ENCODE data around the gene MMP20. TPM values are rescaled to one million over a fixed set of nuclear protein-coding genes. Genes with fewer than 3 reads are reported as not detected.

The MMP20 gene
- total RNA-seq, 3 donors from 2014 or later, result 0.59 TPM; not detected in 2

- Histone ChIP-seq H3K4me3 (no peak overlapping the region), H3K27ac (no peak overlapping the region), H3K9me3 (no peaks in the 10 kb centered on the region), H3K27me3 (no peaks in the 10 kb centered on the region), H3K36me3 (no peaks in the 10 kb centered on the region), H3K4me1 (no peaks in the 10 kb centered on the region)
- intact Hi-C loops (cut with DNase I; ENCODE audit: low total_unique reads), result no loop called here
- no peak for DNase-seq (ENCODE audit: low spot score in 2 of 2)
- TF ChIP-seq CTCF (IDR thresholded peaks at IDR 0.05) (no peak), POLR2A (IDR thresholded peaks at IDR 0.05) (no peak), POLR2AphosphoS5 (IDR thresholded peaks at IDR 0.05) (no peak)
Measured at GRCh38 chr11:102576350-102576749, 48.8 kb downstream of the MMP20 start.

DNA sequence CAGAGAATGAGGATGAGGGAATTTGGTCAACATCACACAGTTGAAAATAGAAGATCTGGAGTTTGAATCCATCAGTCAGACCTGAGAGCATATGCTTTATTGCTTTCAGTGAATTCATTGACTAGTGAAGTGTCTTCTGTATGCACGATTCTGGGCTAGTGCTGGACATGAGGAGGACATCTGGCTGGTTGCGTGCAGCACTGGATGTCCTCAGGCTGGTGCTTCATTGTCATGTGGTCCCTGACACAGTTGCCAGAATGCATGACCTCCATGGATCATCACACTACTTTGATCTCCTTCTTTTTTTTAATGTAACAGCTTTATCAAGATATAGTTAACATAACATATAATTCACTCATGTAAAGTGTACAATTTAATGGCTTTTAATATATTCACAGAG lies 50.1 kb downstream of the MMP20 start:
- Histone ChIP-seq H3K27ac (no peak overlapping the region), H3K4me1 (no peaks in the 10 kb centered on the region), H3K36me3 (no peaks in the 10 kb centered on the region), H3K27me3 (no peaks in the 10 kb centered on the region), H3K4me3 (no peak overlapping the region), H3K9me3 (no peaks in the 10 kb centered on the region)
- TF ChIP-seq POLR2A (IDR thresholded peaks at IDR 0.05) (no peak), POLR2AphosphoS5 (IDR thresholded peaks at IDR 0.05) (no peak)
- intact Hi-C loops (cut with DNase I; ENCODE audit: low total_unique reads), result no loop called here
- DNase-seq (ENCODE audit: low spot score in 2 of 2), result no peak

DNA sequence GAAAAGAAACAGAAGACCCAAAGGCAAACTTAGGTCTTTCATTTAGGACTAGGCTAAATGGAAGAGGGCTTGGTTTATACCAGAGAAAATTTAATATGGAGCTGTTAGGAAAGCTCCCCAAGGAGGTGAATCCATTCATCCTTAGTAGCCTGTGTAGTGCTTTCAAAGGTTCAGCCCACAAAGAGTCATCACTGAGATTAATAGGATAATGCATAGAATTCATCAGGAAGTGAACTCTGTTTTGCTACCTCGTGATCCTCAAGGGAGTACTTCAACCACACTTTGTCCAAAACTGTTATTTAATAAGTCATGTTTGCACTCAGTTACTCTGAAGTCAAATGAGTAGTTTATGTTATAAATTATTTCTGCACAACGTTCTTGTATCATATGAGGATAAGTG lies 51.3 kb downstream of the MMP20 start:
- Histone ChIP-seq H3K36me3 (no peaks in the 10 kb centered on the region), H3K9me3 (no peaks in the 10 kb centered on the region)

GRCh38 chr11:102572554-102573220 lies 52.4 kb downstream of the MMP20 start:
- no peak for DNase-seq (ENCODE audit: low spot score in 2 of 2)
- TF ChIP-seq CTCF (IDR thresholded peaks at IDR 0.05), result no peak
- TF ChIP-seq POLR2AphosphoS5 (IDR thresholded peaks at IDR 0.05), result no peak
- no peak for TF ChIP-seq POLR2A (IDR thresholded peaks at IDR 0.05)
- H3K27me3 ChIP-seq, result no peaks in the 10 kb centered on the region
- H3K9me3 ChIP-seq, result no peaks in the 10 kb centered on the region
- no peak overlapping the region for H3K4me3 ChIP-seq
- H3K36me3 ChIP-seq, result no peaks in the 10 kb centered on the region
- H3K4me1 ChIP-seq, result no peaks in the 10 kb centered on the region
- intact Hi-C loops (cut with DNase I; ENCODE audit: low total_unique reads), result no loop called here
- H3K27ac ChIP-seq, result no peak overlapping the region

More for the DNA sequence above, 51.3 kb downstream of the MMP20 start:
- Histone ChIP-seq H3K27me3 (no peaks in the 10 kb centered on the region), H3K27ac (no peak overlapping the region), H3K4me1 (no peaks in the 10 kb centered on the region), H3K4me3 (no peak overlapping the region)
- TF ChIP-seq POLR2AphosphoS5 (IDR thresholded peaks at IDR 0.05) (no peak), POLR2A (IDR thresholded peaks at IDR 0.05) (no peak), CTCF (IDR thresholded peaks at IDR 0.05) (no peak)
- intact Hi-C loops (cut with DNase I; ENCODE audit: low total_unique reads), result no loop called here
- DNase-seq (ENCODE audit: low spot score in 2 of 2), result no peak

GRCh38 chr11:102568851-102569250 lies 56.3 kb downstream of the MMP20 start:
- no peak for DNase-seq (ENCODE audit: low spot score in 2 of 2)
- Histone ChIP-seq H3K36me3 (no peaks in the 10 kb centered on the region), H3K27me3 (no peaks in the 10 kb centered on the region)

More at GRCh38 chr11:102568851-102569250, 56.3 kb downstream of the MMP20 start:
- H3K4me3 ChIP-seq, result no peak overlapping the region
- TF ChIP-seq POLR2A (IDR thresholded peaks at IDR 0.05) (no peak), CTCF (IDR thresholded peaks at IDR 0.05) (no peak)
- intact Hi-C loops (cut with DNase I; ENCODE audit: low total_unique reads), result no loop called here
- H3K4me1 ChIP-seq, result no peaks in the 10 kb centered on the region
- H3K9me3 ChIP-seq, result no peaks in the 10 kb centered on the region
- no peak overlapping the region for H3K27ac ChIP-seq
